Left ventricle myocardium superior (tissue), 1 donor: ENCODE results near the gene JUP. TPM values are rescaled to one million over a fixed set of nuclear protein-coding genes. Genes with fewer than 3 reads are reported as not detected.

Experiments used
- total RNA-seq: library from RNA; stranded (reverse); fragmentation: NEBNext Ultra II Directional; extraction: Animal tissue kit (Norgen Biotek cat#: 25700); gene quantifications from one replicate; pipeline ENCODE4 v1.2.1, GENCODE V29; 2021
- donor health status: DM: no; HTN: yes; CAD: no; lungs with severe emphysema.

Gene JUP
- total RNA-seq, 1 donor from 2014 or later = 217 TPM

Other genes starting within 250 kb of the JUP start
- gene KRT9, start 214.7 kb downstream of the JUP start, total RNA-seq = not detected
- gene KRT14, start 199.8 kb downstream of the JUP start, total RNA-seq = not detected
- gene KRT16, start 173.9 kb downstream of the JUP start, total RNA-seq = not detected
- gene KRT17, start 162.1 kb downstream of the JUP start, total RNA-seq = not detected
- gene EIF1, start 97.8 kb downstream of the JUP start, total RNA-seq = 1,209 TPM
- not detected for gene GAST, start 74.4 kb downstream of the JUP start, total RNA-seq
- not detected for gene HAP1, start 52.1 kb downstream of the JUP start, total RNA-seq
- 7.0 TPM for gene P3H4, start 25.2 kb upstream of the JUP start, total RNA-seq
- 10.2 TPM for gene FKBP10, start 26.3 kb upstream of the JUP start, total RNA-seq
- 19.3 TPM for gene NT5C3B, start 49.5 kb upstream of the JUP start, total RNA-seq
- 0.12 TPM for gene KLHL10, start 51.1 kb upstream of the JUP start, total RNA-seq
- 3.5 TPM for gene KLHL11, start 78.7 kb upstream of the JUP start, total RNA-seq
- gene ACLY, start 132.2 kb upstream of the JUP start, total RNA-seq = 24.5 TPM
- gene ODAD4, start 143.9 kb upstream of the JUP start, total RNA-seq = 0.52 TPM
- gene CNP, start 180.1 kb upstream of the JUP start, total RNA-seq = 28.6 TPM
- gene DNAJC7, start 230.7 kb upstream of the JUP start, total RNA-seq = 76.6 TPM
- gene NKIRAS2, start 233.4 kb upstream of the JUP start, total RNA-seq = 44.8 TPM